SKM-1 treated with dmso at 0.1 percent for 144 hours (cell line): Measurements from ENCODE around the gene TTC39B.

Source experiments
- DNase-seq: peaks from one replicate; lab custom pipeline; 2025; ENCODE audit not compliant: unreplicated experiment; lab: John Stamatoyannopoulos, UW

The TTC39B gene

DNA sequence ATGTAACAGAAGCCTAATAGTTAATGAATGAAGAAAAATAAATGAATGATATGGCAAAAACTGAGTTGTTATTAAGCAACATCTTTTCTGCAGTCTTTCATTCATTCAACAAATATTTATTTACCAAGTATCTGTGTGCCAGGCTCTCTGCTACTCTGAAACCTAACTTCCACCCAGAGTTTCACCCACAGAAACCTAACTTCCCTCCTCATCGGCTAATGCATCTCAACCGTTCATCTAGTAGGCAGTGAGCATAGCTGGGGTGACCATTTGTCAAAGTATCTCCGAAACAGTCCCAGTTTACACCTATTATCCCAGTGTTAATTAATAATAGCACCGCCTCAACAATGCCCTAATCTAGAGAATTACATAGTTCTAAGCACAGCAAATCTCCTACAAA is 1.5 kb downstream of the TTC39B start:
- no peak for DNase-seq

DNA sequence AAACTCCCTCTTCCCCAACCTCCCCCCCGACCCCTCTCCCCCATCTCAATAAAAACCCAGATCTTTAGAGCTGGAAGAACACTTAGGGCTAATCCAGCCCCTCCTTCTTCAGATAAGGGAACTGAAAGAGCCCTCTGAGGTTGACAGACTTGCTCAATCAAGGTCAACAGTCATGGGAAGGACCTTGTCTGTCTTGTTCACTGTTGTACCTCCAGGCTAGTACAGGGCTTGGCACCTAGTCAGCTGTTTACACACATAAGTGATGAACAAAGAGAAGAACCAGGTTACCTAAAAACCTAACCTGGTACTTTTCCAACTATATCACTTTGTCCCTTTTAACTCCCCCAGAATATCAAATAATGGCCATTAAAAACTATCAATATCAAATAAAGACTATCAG is 2.4 kb downstream of the TTC39B start:
- DNase-seq, result no peak

DNA sequence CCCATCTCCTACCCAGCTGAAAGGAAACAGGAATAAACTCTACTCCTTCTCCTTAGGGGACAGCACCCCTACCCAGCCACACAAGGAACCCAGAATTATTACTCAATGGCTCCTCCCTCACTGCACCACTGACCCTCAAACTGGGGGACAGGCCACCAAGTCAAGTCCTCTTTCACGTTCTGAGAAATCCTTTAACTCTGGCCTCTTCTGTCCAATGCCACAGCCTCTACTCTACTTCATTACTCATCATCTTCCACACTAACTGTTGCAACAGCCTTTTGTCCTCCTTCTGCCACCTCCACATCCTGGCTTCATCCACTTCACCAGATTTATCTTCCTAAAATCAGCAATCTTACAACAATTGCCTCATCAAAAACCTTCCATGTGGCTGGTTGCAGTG is 6.8 kb downstream of the TTC39B start:
- no peak for DNase-seq

DNA sequence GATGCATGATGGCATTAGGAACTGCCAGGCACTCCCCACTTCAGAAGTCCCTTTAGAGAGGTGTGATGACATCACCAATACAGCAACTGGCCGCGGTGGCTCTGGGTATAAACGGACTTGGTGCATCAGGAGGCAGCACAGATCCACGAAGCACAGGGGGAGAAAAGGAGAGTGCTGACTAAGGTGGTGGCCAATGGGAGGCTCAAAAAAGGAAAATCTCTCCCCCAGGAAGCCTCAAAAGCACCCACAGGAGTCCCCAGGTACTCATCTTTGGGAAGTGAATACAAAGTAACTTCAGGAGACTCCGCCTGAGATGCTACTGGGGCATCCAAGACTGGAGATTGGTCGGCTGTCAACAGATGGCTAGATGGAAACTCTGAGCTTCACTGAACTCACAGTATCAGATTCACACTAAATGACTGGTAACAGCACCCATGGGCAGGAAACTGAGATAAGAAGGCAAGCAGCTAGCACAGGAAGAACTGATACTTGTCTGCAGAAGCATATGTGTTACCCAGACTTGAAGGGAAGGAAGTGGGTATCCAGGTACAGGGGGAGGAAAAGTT is 7.6 kb downstream of the TTC39B start:
- DNase-seq, result no peak

GRCh38 chr9:15298362-15298761 is 8.7 kb downstream of the TTC39B start:
- DNase-seq, result no peak

DNA sequence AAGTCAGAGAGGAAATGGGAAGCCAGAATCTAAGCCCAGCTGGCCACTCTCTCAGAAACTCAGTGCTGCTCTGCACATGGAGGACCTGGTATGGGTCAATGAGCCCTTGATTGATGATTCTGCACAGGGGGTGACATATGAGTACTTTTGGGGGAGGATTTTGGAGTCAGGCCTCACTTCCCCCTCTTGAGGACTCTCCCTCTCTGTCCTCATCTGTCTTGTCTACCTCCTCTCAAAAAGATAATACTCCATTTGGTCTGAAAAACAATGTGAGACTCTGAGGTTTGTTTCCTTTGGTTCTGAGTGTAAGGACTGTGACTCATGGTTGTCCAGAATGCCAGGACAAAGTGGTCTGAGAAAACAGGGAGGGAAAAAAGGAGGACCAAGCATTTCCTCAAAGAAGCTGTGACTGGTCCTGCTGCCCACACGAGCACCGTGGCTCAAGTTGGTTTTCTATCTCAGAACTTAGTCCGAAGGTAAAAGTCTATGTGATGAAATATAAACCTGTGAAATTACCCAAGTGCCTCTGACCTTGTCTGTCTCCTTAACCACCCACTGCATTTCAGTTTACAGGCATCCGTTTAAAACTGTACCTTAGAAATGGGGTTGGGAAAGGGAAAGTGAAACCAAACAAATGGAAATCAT is 11.1 kb downstream of the TTC39B start:
- DNase-seq, result no peak

- DNase-seq, result no peak
Measured at GRCh38 chr9:15294604-15295003, 12.4 kb downstream of the TTC39B start.

DNA sequence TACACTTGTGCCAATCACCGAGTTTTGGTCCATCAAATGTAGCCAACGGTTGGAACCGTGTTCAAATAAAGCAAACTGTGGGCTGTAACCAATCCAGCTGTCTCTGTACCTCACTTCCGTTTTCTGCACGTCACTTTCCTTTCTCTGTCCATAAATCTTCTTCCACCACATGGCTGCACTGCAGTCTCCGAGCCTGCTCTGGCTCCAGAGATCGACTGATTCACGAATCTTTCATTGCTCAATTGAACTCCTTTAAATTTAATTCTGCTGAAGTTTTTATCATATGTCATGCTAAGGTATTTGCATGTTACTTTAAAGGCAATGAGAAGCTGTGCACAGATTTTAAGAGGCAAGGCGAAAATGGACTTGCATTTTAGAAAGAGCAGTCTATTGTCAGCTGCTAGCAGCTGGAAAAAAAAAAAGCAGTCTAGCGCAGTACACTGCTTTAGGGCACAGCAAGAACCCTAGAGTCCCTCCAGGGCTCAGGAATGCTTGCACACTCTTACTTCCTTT is 13.2 kb downstream of the TTC39B start:
- DNase-seq, result no peak

GRCh38 chr9:15293084-15293483 is 13.9 kb downstream of the TTC39B start:
- DNase-seq, result no peak

- no peak for DNase-seq
Measured at GRCh38 chr9:15289603-15290002, 17.4 kb downstream of the TTC39B start.

DNA sequence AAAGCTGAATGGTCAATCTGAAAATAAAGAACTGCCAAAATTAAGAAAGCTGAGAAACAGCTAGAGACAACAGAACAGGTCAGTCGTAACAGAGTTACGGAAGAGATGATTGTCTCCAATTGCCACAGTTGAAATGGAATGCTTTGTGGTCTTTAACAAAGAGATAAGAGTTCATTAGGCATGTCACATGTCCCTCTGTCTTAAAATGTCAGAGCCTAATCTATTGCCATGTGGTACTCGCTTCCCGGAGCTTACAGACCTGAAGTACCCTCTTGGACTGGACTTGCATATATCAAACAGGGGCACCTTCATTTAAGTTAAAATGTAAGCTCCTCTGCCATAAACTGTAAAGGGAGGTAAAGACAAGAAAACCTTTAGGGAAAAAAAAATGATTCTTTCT is 19.7 kb downstream of the TTC39B start:
- DNase-seq, result no peak

GRCh38 chr9:15286161-15286821 is 20.7 kb downstream of the TTC39B start:
- DNase-seq, result no peak

GRCh38 chr9:15282567-15283285 is 24.3 kb downstream of the TTC39B start:
- DNase-seq, result no peak

- DNase-seq, result no peak
Measured at GRCh38 chr9:15280647-15281046, 26.4 kb downstream of the TTC39B start.

DNA sequence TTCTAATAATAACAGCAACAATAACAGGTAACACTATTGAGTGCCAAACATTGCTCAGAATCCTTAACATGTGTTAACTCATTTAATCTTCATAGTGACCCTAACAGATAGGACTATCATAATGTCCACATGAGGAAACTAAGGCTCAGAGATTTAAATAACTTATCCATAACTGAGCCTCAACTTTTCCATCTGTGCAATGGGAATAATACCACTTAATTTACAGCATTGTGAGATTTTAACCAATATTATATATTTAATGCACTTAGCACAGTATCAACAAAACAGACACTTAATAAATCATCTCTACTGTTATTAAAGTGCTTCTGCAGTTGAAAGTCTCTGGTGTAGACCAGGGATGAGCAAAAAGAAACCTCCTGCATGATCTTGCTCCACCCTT is 28.2 kb downstream of the TTC39B start:
- no peak for DNase-seq

DNA sequence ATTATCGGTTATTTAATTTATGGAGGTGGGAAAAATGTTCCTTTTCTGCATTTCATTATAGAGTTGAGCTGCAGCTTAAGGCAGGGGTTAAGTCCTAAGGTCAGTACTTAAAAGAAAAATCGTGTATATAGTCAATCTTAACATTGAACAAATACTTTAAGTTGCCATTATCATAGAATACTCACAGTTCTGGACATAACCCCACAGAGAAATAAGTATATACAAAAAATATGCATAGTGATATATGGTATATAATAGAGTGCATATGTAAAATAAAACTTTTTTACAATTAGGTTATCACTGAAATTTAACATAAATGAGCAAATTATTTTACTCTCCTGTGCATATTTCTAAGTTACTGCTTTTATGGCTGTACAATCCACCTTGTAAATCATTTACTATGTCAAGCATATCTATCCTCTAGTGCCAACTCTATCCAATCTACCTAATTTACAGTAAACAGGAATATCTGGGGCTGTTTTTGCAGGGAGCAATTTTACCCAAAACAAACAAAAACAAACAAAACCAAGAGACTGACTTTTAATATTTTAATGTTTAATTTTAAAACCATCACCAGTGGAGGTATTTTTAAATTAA is 28.8 kb downstream of the TTC39B start:
- no peak for DNase-seq

- DNase-seq, result no peak
Measured at GRCh38 chr9:15277400-15278090, 29.5 kb downstream of the TTC39B start.

DNA sequence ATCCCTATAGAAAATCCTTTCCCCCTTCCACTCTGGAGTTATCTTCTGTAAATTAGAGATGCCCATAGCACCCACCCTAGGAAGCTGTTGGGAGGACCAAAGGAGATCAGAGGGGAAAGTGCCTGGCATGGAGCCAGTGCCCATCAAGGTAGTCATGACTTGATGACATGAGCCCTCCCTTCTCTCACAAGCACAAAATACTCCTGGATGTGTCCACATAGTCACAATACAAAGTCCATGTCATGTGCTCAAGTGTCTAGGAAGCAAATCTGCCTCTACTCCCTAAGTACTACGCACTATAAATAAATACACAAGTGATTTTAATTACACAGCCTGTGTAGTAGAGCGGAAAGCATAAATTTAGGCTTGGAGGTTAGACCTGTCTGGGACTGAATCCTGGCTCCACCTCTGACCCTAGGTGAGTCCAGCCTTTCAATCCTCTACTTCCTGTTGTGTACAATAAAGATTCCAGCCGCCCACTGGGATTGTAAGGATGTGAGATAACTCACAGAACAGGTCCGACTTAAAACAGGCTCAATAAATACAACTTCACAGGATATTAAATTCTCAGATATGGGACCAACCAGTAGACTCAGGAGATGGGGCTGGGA is 30.6 kb downstream of the TTC39B start:
- DNase-seq, result no peak

- DNase-seq, result no peak
Measured at GRCh38 chr9:15274425-15274824, 32.6 kb downstream of the TTC39B start.

- no peak for DNase-seq
Measured at GRCh38 chr9:15272377-15272928, 34.6 kb downstream of the TTC39B start.
